PC-3 (cell line): Measurements from ENCODE around the gene MRM1. TPM values are rescaled to one million over a fixed set of nuclear protein-coding genes. Genes with fewer than 3 reads are reported as not detected.

Experiments
- ATAC-seq: fragments of 200-7000 bp; cut with Tn5 transposase; 2 replicates; pipeline ENCODE4 v1.9.1; 2020; ENCODE audit warnings: mild to moderate bottlenecking, moderate library complexity
- BruUV-seq: library from RNA; stranded (reverse); fragments of 400-500 nt; replicated peaks from 2 replicates; lab custom pipeline; 2021; lab: Mats Ljungman, UMichigan
- CTCF ChIA-PET: fragments of 300-600 bp; sonication (Branson Sonifier 250); formaldehyde crosslinking; loops from one replicate; lab custom pipeline; 2022; ENCODE audit warnings: antibody characterized with exemption; lab: Charles Lee
- POLR2A ChIA-PET: fragments of 300-600 bp; sonication (Branson Sonifier 250); formaldehyde crosslinking; loops from one replicate; lab custom pipeline; 2022; ENCODE audit warnings: antibody characterized with exemption; ENCODE audit not compliant: unreplicated experiment; lab: Charles Lee
- DNase-seq: peaks from one replicate; pipeline ENCODE4 v3.0.0-alpha.2; 2015
- H2AFZ ChIP-seq: fragments of 300-600 bp; sonication (generic); 2 replicates; pipeline ENCODE4 v1.6.0; 2016; ENCODE audit warnings: antibody characterized with exemption, low read length
- H3F3A ChIP-seq: fragments of 300-600 bp; sonication (generic); one replicate; pipeline ENCODE4 v1.6.0; 2017; ENCODE audit warnings: antibody characterized with exemption, low read length, control low read depth, mild to moderate bottlenecking; ENCODE audit not compliant: unreplicated experiment
- H3K27ac ChIP-seq: fragments of 300-600 bp; sonication (generic); 2 replicates; pipeline ENCODE4 v1.5.1; 2016; ENCODE audit warnings: mild to moderate bottlenecking, low read length
- H3K27me3 ChIP-seq: fragments of 300-600 bp; sonication (generic); 2 replicates; pipeline ENCODE4 v1.6.1; 2016; ENCODE audit warnings: low read length, mixed read lengths
- H3K36me3 ChIP-seq: fragments of 300-600 bp; sonication (generic); 2 replicates; pipeline ENCODE4 v1.6.1; 2016; ENCODE audit warnings: low read depth, mixed run types, low read length, mixed read lengths
- H3K4me1 ChIP-seq: fragments of 300-600 bp; sonication (generic); 2 replicates; pipeline ENCODE4 v1.5.1; 2016; ENCODE audit warnings: low read length; ENCODE audit not compliant: insufficient read depth
- H3K4me2 ChIP-seq: fragments of 300-600 bp; sonication (generic); 2 replicates; pipeline ENCODE4 v1.6.0; 2016; ENCODE audit warnings: low read length
- H3K4me3 ChIP-seq: fragments of 300-600 bp; sonication (generic); 2 replicates; pipeline ENCODE4 v1.5.1; 2016; ENCODE audit warnings: mild to moderate bottlenecking, low read length, mixed read lengths
- H3K79me2 ChIP-seq: fragments of 300-600 bp; sonication (generic); 2 replicates; pipeline ENCODE4 v1.6.1; 2017; ENCODE audit warnings: low read length, mixed read lengths
- H3K9ac ChIP-seq: fragments of 300-600 bp; sonication (generic); 2 replicates; pipeline ENCODE4 v1.6.0; 2016; ENCODE audit warnings: mild to moderate bottlenecking, low read length
- H3K9me2 ChIP-seq: fragments of 300-600 bp; sonication (generic); replicated peaks from 2 replicates; pipeline ENCODE4 v1.6.1; 2016; ENCODE audit warnings: mixed run types, low read length, mixed read lengths
- H3K9me3 ChIP-seq: fragments of 300-600 bp; sonication (generic); 2 replicates; pipeline ENCODE4 v1.6.1; 2016; ENCODE audit warnings: low read length, mixed read lengths
- H4K20me1 ChIP-seq: fragments of 300-600 bp; sonication (generic); 2 replicates; pipeline ENCODE4 v1.6.1; 2016; ENCODE audit warnings: low read length, mixed read lengths
- CTCF ChIP-seq: fragments of 300-600 bp; sonication (generic); conservative IDR thresholded peaks from 2 replicates; pipeline ENCODE4 v1.5.1; 2017; ENCODE audit warnings: antibody characterized with exemption, low read depth, mild to moderate bottlenecking, low read length
- EZH2 ChIP-seq: fragments of 300-600 bp; sonication (generic); IDR thresholded peaks from one replicate; pipeline ENCODE4 v1.6.1; 2017; ENCODE audit warnings: antibody characterized with exemption, mild to moderate bottlenecking, low read length; ENCODE audit not compliant: unreplicated experiment
- EZH2phosphoT487 ChIP-seq: fragments of 300-600 bp; sonication (generic); IDR thresholded peaks from 2 replicates; pipeline ENCODE4 v1.6.1; 2018; ENCODE audit warnings: mild to moderate bottlenecking, antibody characterized with exemption, low read length, borderline replicate concordance
- intact Hi-C: fragments of 100-400 bp; cut with micrococcal nuclease; formaldehyde crosslinking; loops from 2 replicates; pipeline ENCODE4 v1.9.0; 2023
- total RNA-seq: library from RNA; depleted of rRNA; stranded (reverse); fragments of >200 nt; gene quantifications from 2 replicates; pipeline ENCODE4 v1.2.3, GENCODE V29; 2014

Gene MRM1
- total RNA-seq, 1 experiment from 2014 or later = 9.2 TPM

GRCh38 chr17:36641877-36642845 is 40.8 kb downstream of the MRM1 start:
- ChIA-PET POLR2A (no interaction called here), CTCF (no interaction called here)
- no peak for DNase-seq
- H3K4me2 ChIP-seq = no peak overlapping the region
- no peaks in the 10 kb centered on the region for H3K9me2 ChIP-seq
- H4K20me1 ChIP-seq = no peaks in the 10 kb centered on the region
- H3K36me3 ChIP-seq = no peaks in the 10 kb centered on the region
- no peak overlapping the region for H2AFZ ChIP-seq
- H3K4me1 ChIP-seq = no peaks in the 10 kb centered on the region
- BruUV-seq = no TSS peak
- H3K9ac ChIP-seq = no peak overlapping the region
- H3F3A ChIP-seq = no peaks in the 10 kb centered on the region
- H3K4me3 ChIP-seq = no peak overlapping the region
- H3K9me3 ChIP-seq = no peaks in the 10 kb centered on the region
- H3K79me2 ChIP-seq = no peaks in the 10 kb centered on the region
- no peak for ATAC-seq
- intact Hi-C loops = no loop called here
- TF ChIP-seq CTCF (no peak), EZH2phosphoT487 (no peak), EZH2 (no peak)
- no peak overlapping the region for H3K27ac ChIP-seq
- H3K27me3 ChIP-seq = peaks cover 43% of the 10 kb centered on the region

GRCh38 chr17:36643086-36643685 is 41.8 kb downstream of the MRM1 start:
- TF ChIP-seq EZH2 = no peak
- no peak for TF ChIP-seq EZH2phosphoT487
- TF ChIP-seq CTCF = no peak
- ChIA-PET POLR2A (no interaction called here), CTCF (no interaction called here)
- Histone ChIP-seq H3K4me3 (no peak overlapping the region), H3K27ac (no peak overlapping the region), H3K9ac (no peak overlapping the region), H3K79me2 (no peaks in the 10 kb centered on the region), H3K36me3 (no peaks in the 10 kb centered on the region), H2AFZ (no peak overlapping the region), H3F3A (no peaks in the 10 kb centered on the region), H3K9me3 (no peaks in the 10 kb centered on the region), H3K27me3 (peaks cover 43% of the 10 kb centered on the region), H3K4me2 (no peak overlapping the region), H3K9me2 (no peaks in the 10 kb centered on the region), H4K20me1 (no peaks in the 10 kb centered on the region), H3K4me1 (no peaks in the 10 kb centered on the region)
- no peak for DNase-seq
- intact Hi-C loops = no loop called here
- ATAC-seq = no peak
- BruUV-seq = no TSS peak

GRCh38 chr17:36645422-36645821 is 44.0 kb downstream of the MRM1 start:
- Histone ChIP-seq H3F3A (no peaks in the 10 kb centered on the region), H2AFZ (no peak overlapping the region), H3K9ac (no peak overlapping the region), H3K27me3 (peaks cover 38% of the 10 kb centered on the region), H3K4me3 (no peak overlapping the region), H3K4me2 (no peak overlapping the region), H3K79me2 (no peaks in the 10 kb centered on the region), H3K9me3 (no peaks in the 10 kb centered on the region), H3K9me2 (no peaks in the 10 kb centered on the region), H3K27ac (no peak overlapping the region), H4K20me1 (no peaks in the 10 kb centered on the region), H3K36me3 (no peaks in the 10 kb centered on the region), H3K4me1 (no peaks in the 10 kb centered on the region)
- no peak for TF ChIP-seq EZH2
- TF ChIP-seq EZH2phosphoT487 = no peak
- no peak for TF ChIP-seq CTCF
- ChIA-PET CTCF (no interaction called here), POLR2A (no interaction called here)
- DNase-seq (no peak), ATAC-seq (no peak)
- no TSS peak for BruUV-seq
- intact Hi-C loops = no loop called here
